Measurements from ENCODE around the gene TNRC6C.
"Not testable (repeated sequence)": the region's sequence is repeated elsewhere in the genome, so short reads cannot be mapped to it uniquely, and the experiment has no call there.

TNRC6C gene

GRCh38 chr17:78044280-78044835 lies 85.9 kb downstream of the TNRC6C start:
- DNase-seq (ENCODE audit: low read depth), result peak; percentile 36

GRCh38 chr17:78045316-78045715 lies 86.8 kb downstream of the TNRC6C start:
- no peak for DNase-seq (ENCODE audit: low read depth)

DNA sequence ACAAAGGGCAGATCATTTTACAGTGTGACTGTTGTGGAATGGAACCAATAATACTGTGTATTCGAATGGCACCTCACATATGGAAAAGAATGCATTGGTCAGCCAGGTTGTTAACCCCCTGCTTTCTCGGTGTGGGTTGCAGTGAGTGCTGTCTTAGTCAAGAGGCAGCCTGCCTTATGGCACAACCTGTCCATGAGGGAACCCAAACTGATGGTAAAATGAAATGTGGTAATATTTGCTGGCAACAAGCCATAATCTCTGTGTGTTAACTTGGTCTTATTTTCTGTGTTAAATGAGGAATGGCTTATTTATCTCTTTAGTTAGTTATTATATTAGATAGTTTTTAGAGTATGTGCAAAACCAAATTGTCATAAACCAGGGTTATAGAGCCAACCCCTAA lies 88.4 kb downstream of the TNRC6C start:
- DNase-seq (ENCODE audit: low read depth), result no peak

DNA sequence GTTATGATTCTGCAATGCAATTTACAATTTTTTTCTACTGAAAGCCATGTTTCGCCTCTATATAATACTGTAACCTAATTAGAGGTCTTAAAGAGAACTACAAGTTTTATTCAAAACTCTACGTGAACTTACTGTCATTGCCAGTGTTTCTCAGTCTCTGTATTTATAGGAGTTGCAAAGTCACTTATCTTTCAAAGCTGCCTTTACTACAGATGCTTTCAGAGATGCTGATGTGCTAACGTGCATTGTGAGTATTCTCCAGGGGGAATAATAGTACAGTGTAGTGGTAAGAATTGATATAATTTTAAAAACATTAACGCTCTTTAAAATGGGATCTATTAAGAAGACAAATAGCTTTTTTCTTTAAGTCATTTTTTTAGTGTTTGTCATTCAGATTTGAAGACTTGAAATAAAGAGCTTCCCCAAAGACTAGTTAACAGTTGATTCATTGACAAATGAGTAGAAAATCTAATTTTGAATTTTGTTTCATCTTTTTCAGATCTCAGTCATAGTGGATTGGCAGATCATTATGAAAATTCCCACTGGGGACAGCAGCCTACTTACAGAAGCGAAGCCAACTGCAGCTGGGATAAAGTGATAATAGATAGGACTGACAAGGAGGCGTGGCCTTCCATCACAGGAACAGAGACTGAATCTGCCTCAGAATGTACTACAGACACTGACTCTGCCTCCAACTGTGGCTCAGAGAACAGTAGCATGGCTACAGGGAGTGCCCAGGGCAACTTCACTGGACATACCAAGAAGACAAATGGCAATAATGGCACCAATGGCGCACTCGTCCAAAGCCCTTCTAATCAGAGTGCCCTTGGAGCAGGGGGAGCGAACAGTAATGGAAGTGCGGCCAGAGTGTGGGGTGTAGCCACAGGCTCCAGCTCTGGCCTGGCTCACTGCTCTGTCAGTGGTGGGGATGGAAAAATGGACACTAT lies 90.1 kb downstream of the TNRC6C start:
- DNase-seq (ENCODE audit: low read depth), result no peak

DNA sequence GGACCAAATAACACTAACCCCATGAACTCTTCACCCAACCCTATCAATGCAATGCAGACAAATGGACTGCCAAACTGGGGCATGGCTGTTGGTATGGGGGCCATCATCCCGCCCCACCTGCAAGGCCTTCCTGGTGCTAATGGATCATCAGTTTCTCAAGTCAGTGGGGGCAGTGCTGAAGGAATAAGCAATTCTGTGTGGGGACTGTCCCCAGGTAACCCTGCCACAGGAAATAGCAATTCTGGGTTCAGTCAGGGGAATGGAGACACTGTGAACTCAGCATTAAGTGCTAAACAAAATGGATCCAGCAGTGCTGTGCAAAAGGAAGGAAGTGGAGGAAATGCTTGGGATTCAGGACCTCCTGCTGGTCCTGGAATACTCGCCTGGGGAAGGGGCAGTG lies 91.1 kb downstream of the TNRC6C start:
- DNase-seq (ENCODE audit: low read depth), result no peak

- no peak for DNase-seq (ENCODE audit: low read depth)
Measured at GRCh38 chr17:78051186-78051972, 92.9 kb downstream of the TNRC6C start.

GRCh38 chr17:78053777-78054468 lies 95.4 kb downstream of the TNRC6C start:
- peak; percentile 36 for DNase-seq (ENCODE audit: low read depth)

DNA sequence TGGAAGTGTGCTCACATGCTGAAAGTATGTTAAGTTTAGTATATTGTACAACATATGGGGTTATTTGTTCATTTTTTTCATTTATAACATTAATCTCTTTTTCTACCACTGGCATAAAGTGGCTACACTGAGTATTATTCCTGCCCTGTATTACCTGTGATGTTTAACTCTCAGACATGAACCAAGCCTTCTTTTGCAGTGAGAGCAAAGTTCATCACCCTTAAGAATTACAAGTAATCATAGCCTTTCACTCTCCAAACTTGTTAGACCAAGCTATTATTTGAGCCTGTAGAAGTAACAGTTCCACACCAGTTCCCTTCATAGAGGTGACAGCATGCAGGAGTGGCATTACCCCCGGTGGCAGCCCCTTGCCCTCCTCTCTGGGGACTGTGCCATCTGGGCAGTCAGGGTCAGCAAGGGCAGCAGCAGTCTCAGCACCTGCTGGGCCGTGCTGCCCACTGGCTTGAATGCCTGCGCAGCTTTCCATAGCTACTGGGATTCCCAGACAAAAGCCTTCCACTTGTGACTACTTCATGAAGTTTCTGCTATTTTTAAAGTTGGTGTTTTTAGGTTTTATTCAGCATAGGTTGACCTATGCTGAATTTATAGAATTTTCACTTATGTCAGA lies 98.7 kb downstream of the TNRC6C start:
- DNase-seq (ENCODE audit: low read depth), result no peak

DNA sequence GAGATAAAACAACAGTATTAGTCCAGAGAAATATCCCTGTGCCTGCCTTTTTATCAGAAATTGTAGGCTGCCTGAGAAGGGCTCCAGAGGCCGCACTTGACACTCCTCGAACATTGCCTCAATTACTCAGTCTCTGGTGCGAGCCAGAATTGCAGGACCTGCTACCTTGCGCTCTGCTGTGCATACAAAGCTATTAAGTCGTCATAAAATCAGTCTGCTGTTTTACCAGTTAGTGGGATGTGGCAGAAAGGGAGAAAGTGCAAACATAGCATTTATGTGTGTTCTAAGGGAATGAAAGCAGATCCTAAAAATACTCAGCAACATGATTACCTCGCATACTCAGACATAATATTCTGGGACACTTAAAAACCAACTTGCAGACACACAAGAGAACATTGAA lies 99.5 kb downstream of the TNRC6C start:
- no peak for DNase-seq (ENCODE audit: low read depth)

GRCh38 chr17:78058581-78058980 lies 100.1 kb downstream of the TNRC6C start:
- DNase-seq (ENCODE audit: low read depth), result no peak

DNA sequence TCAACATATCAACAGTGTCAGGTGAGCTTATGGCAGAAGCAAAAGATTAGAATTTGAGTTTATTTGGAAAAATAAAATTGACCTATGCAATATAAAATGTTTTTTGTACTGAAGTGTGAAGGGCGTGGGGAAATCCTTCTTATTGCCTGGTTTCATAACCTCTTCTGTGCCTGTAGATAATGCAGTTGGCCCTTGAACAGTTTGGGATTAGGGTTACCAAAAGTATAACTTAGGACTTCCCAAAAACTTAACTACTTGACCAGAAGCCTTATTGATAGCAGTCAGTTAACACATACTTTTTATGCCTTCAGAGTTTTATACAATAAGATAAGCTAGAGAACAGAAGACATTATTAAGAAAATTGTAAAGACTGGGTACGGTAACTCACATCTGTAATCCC lies 104.1 kb downstream of the TNRC6C start:
- DNase-seq (ENCODE audit: low read depth), result no peak

GRCh38 chr17:78063489-78063888 lies 105.0 kb downstream of the TNRC6C start:
- DNase-seq (ENCODE audit: low read depth), result no peak

- DNase-seq (ENCODE audit: low read depth), result no peak
Measured at GRCh38 chr17:78064708-78065107, 106.2 kb downstream of the TNRC6C start.

DNA sequence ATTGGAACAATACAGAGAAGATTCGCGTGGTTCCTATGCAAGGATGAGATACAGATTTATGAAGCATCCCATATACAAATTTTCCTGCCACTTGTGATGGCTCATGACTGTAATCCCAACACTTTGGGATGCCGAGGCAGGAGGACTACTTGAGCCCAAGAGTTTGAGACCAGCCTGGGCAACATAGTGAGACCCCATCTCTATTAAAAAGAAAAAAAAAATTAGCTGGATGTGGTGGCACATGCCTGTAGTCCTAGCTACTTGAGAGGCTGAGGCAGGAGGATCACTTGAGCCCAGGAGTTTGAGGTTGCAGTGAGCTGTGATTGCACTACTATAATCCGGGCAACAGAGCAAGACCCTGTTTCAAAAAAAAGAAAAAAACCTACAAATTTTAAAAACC lies 108.5 kb downstream of the TNRC6C start:
- DNase-seq (ENCODE audit: low read depth), result not testable (repeated sequence)

GRCh38 chr17:78069695-78070094 lies 111.2 kb downstream of the TNRC6C start:
- DNase-seq (ENCODE audit: low read depth), result no peak

DNA sequence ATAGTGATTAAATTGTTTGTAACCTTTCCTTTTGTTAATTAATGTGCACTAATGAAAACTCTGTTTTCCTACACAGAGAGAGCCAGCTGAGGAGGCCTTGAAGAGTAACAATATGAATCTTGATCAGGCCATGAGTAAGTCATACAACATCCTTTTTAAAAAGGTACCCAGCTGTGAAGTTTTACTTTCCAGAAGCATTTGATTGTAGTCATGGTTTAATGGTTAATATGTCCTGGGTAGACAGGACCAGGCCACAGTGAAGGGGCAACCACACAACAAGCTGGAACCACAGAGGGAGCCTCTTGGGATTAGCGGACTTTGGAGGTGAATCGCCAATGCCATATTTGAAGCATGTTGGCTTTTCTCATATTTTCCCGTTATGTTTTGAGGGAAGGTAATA lies 114.5 kb downstream of the TNRC6C start:
- no peak for DNase-seq (ENCODE audit: low read depth)

- no peak for DNase-seq (ENCODE audit: low read depth)
Measured at GRCh38 chr17:78075011-78075410, 116.5 kb downstream of the TNRC6C start.

DNA sequence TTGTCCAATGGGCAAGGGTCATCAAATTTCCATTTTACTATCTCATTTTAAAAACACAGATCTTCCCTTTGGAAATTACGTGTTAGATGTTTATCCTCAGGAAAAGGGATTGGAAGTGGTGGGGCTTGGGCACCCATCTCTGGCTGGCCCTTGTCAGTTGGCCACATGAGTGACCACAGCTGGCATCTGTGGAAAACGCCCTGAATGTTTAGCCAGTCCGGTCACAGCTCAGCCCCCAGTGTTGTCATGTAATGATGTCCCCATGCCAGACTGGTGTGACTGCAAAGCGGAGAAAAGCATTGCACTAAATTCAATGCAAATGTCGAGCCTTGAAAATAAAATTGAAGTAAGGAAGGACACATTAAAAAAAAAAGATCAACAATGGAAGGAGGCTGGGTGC lies 117.0 kb downstream of the TNRC6C start:
- DNase-seq (ENCODE audit: low read depth), result no peak

- no peak for DNase-seq (ENCODE audit: low read depth)
Measured at GRCh38 chr17:78079253-78079652, 120.8 kb downstream of the TNRC6C start.

DNA sequence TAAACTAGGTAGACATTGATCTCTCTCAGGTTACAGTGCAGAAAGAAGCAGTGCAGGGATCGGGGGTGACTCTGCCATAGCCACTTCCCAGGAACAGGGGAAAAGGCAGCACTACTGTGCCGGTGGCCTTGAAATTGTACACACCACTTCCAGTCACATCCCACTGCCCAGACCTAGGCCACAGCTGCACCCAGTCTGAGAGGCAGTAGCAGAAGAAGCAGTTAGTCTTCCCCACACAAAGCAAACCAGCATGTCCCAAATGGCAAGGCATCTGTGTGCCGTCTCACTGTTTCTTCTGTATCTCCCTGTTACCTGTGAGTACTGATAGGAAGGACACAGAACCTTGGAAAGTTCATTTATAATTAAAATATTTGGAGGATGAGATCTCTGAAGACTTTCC lies 123.0 kb downstream of the TNRC6C start:
- DNase-seq (ENCODE audit: low read depth), result no peak

- DNase-seq (ENCODE audit: low read depth), result not testable (repeated sequence)
Measured at GRCh38 chr17:78082355-78082872, 123.9 kb downstream of the TNRC6C start.

Data from ELR (cell line).